ENCODE measurements around the gene VPS13D. TPM values are rescaled to one million over a fixed set of nuclear protein-coding genes. Genes with fewer than 3 reads are reported as not detected.

VPS13D gene
- total RNA-seq, 1 donor from 2014 or later, result 81.7 TPM

DNA sequence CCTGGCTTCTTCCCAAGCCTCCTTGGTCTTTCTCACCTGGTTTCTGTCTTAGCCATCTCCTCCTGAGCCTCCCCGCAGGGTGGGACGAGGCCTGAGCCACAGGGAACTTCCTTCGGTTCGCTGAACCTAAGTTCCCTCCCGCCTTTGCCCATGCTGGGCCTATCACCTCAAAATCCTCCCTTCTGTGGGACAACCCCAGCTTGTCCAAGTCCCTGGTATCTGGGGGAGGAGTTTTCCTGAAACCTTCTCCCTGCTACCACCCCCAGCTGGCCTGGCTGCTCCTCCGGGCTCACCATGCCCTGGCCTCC lies 27.7 kb upstream of the VPS13D start:
- Histone ChIP-seq H3K9me3 (no peaks in the 10 kb centered on the region), H3K4me1 (peaks cover 3% of the 10 kb centered on the region), H3K27me3 (ENCODE audit: low read depth) (no peaks in the 10 kb centered on the region), H3K27ac (no peak overlapping the region), H3K36me3 (peaks cover 59% of the 10 kb centered on the region), H3K4me3 (no peak overlapping the region)
- no peak for DNase-seq
- TF ChIP-seq, protein P1, sequence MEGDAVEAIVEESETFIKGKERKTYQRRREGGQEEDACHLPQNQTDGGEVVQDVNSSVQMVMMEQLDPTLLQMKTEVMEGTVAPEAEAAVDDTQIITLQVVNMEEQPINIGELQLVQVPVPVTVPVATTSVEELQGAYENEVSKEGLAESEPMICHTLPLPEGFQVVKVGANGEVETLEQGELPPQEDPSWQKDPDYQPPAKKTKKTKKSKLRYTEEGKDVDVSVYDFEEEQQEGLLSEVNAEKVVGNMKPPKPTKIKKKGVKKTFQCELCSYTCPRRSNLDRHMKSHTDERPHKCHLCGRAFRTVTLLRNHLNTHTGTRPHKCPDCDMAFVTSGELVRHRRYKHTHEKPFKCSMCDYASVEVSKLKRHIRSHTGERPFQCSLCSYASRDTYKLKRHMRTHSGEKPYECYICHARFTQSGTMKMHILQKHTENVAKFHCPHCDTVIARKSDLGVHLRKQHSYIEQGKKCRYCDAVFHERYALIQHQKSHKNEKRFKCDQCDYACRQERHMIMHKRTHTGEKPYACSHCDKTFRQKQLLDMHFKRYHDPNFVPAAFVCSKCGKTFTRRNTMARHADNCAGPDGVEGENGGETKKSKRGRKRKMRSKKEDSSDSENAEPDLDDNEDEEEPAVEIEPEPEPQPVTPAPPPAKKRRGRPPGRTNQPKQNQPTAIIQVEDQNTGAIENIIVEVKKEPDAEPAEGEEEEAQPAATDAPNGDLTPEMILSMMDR (IDR thresholded peaks at IDR 0.05), result no peak
- no peak for ATAC-seq
- intact Hi-C loops (cut with DNase I), result no loop called here

DNA sequence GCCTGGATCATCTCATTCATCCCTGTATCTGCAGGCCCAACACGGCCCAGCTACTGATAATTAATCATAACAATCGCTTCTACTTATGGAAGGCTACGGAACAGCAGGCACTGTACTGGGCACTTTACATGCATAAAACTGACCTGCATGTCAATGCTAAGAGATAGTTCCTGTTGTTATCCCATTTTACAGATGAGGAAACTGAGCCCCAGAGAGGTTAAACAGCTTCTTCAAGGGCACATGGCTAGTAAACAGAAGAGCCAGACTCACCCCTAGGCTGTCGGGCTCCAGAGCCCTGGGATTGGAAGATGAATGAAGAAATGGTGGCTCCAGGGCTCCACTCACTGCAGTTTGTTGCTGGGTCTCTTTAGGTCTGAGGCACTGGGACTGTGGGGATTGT lies 27.3 kb upstream of the VPS13D start:
- Histone ChIP-seq H3K4me1 (no peaks in the 10 kb centered on the region), H3K9me3 (no peaks in the 10 kb centered on the region), H3K27ac (no peak overlapping the region), H3K36me3 (peaks cover 59% of the 10 kb centered on the region), H3K27me3 (ENCODE audit: low read depth) (no peaks in the 10 kb centered on the region), H3K4me3 (no peak overlapping the region)
- TF ChIP-seq, protein P1 (IDR thresholded peaks at IDR 0.05), result no peak
- intact Hi-C loops (cut with DNase I), result no loop called here
- no peak for ATAC-seq
- no peak for DNase-seq

DNA sequence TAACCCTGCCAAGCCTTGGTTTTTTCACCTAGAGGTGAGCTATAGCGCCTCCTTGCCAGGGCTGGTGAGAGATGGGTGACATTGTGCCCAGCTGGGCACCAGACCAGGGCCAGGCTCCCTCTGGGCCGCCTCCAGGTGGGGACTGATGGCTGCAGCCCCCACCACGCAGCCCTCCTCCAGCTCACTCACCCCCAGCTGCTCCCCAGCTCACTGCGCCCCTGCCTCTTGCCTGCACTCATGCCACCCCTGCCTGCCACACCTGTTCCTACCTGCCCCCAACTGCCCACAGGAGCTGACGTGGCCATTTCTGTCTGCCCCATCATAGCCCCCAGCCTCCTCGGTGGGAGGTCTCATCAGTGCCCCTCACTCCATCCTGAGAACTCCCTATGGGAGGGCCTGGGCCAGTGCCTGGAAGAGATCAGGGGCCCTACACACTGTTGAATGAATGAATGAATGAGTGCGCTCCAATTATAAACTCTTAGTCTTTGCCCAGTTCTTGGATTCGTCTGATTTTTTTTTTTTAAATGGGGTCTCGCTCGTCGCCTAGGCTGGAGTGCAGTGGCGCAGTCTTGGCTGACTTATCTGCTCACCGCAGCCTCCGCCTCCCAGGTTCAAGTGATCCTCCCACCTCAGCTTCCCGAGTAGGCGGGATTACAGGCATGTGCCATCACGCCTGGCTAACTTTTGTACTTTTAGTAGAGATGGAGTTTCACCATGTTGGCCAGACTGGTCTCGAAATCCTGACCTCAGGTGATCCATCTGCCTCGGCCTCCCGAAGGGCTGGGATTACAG lies 26.4 kb upstream of the VPS13D start:
- intact Hi-C loops (cut with DNase I), result no loop called here
- H3K27me3 ChIP-seq (ENCODE audit: low read depth), result no peaks in the 10 kb centered on the region
- H3K4me1 ChIP-seq, result peaks cover 2% of the 10 kb centered on the region
- TF ChIP-seq, protein P1 (IDR thresholded peaks at IDR 0.05), result no peak
- H3K36me3 ChIP-seq, result peaks cover 56% of the 10 kb centered on the region
- ATAC-seq (peak in 1 of 2 donors; percentile 10), DNase-seq (no peak)
- no peak overlapping the region for H3K4me3 ChIP-seq
- H3K9me3 ChIP-seq, result no peaks in the 10 kb centered on the region
- no peak overlapping the region for H3K27ac ChIP-seq

DNA sequence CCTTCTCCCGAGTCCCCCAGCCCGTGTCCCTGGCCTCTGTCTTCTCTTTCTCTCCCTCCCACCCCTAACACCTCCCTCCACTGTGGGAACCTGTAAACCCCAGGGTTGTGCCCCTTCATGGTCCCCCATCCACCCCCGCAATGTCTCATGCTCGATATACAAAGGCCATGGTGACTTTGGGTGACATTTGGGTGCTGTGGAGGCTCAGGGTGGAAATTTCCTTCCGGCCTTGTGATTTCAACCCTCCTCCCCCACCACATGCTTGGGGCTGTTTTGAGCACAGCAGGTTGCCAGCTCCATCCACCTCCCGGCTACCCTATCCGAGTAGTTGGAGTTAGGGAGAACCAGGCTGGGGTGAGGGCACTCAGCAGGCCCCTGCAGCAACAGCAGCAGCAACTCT lies 25.7 kb upstream of the VPS13D start:
- intact Hi-C loops (cut with DNase I), result no loop called here
- H3K4me3 ChIP-seq, result no peak overlapping the region
- DNase-seq (no peak), ATAC-seq (no peak)
- no peaks in the 10 kb centered on the region for H3K27me3 ChIP-seq (ENCODE audit: low read depth)
- TF ChIP-seq, protein P1 (IDR thresholded peaks at IDR 0.05), result no peak
- no peak overlapping the region for H3K27ac ChIP-seq
- H3K36me3 ChIP-seq, result peaks cover 56% of the 10 kb centered on the region
- H3K4me1 ChIP-seq, result peaks cover 9% of the 10 kb centered on the region
- H3K9me3 ChIP-seq, result no peaks in the 10 kb centered on the region

DNA sequence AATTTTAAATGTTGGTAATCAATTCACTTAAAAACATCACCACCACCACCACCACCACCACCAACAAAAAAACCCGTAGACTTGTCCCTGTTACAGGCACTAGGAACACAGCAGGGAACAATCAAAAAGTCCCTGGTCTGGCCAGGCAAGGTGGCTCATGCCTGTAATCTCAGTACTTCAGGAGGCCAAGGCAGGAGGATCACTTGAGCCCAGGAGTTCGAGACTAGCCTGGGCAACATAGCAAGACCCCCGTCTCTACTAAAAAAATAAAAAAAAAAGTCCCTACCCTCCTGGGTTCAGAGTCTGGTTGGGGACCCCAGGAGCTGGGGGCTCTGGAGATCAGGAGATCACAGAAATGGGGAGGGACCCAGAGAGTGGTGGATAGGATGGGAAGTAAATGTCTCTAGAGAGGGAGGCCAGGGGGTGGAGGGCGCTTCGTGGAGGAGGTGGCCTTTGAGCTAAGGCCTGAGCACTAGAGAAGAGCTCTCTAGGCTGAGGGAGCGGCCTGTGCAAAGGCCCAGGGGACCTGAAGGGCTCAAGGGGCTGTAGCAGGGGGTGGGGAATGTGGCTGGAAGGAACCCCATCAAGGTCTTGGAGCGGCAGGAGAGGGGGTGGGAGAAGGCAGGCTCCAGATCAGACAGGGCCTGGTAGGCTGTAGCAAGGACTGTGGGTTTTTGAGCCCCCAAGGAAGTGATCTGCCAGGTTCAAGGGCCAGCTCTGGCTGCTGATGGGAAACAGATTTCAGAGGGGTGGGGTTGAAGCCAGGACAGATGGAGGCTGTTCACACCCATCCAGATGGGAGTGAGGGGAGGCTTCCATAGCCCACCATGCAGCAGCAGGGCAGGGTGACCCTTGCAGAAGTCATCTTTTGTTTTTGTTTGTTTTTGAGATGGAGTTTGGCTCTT lies 24.8 kb upstream of the VPS13D start:
- H3K36me3 ChIP-seq, result peaks cover 55% of the 10 kb centered on the region
- intact Hi-C loops (cut with DNase I), result loop anchor here (5.0 kb wide), 1 partner anchor 78 kb away; no protein-coding TSS in a partner anchor
- DNase-seq, result no peak

More for the DNA sequence above, 24.8 kb upstream of the VPS13D start:
- no peak overlapping the region for H3K4me3 ChIP-seq
- no peak overlapping the region for H3K27ac ChIP-seq
- peaks cover 18% of the 10 kb centered on the region for H3K4me1 ChIP-seq
- no peak for ATAC-seq
- TF ChIP-seq, protein P1 (IDR thresholded peaks at IDR 0.05), result no peak
- no peaks in the 10 kb centered on the region for H3K9me3 ChIP-seq
- no peaks in the 10 kb centered on the region for H3K27me3 ChIP-seq (ENCODE audit: low read depth)

All from lower lobe of right lung (tissue), 2 donors.